Type B pancreatic cell (in vitro differentiated cells): ENCODE data around the gene EIF6. TPM values are rescaled to one million over a fixed set of nuclear protein-coding genes. Genes with fewer than 3 reads are reported as not detected.

ENCODE experiments used
- DNase-seq: peaks from one replicate; pipeline ENCODE4 v3.0.0; 2021; ENCODE audit warnings: mixed read lengths; ENCODE audit not compliant: unreplicated experiment; ENCODE audit errors: extremely low spot score
- H3K27ac Mint-ChIP-seq: 2 replicates; pipeline ENCODE4 v1.8.0; 2021; ENCODE audit warnings: mild to moderate bottlenecking, mixed read lengths
- H3K27me3 Mint-ChIP-seq: 2 replicates; pipeline ENCODE4 v1.8.0; 2021; ENCODE audit warnings: mixed read lengths
- H3K36me3 Mint-ChIP-seq: 2 replicates; pipeline ENCODE4 v1.8.0; 2021; ENCODE audit warnings: mixed read lengths
- H3K4me1 Mint-ChIP-seq: one replicate; pipeline ENCODE4 v1.8.0; 2021; ENCODE audit warnings: mixed read lengths; ENCODE audit not compliant: unreplicated experiment
- H3K4me3 Mint-ChIP-seq: 2 replicates; pipeline ENCODE4 v1.8.0; 2021; ENCODE audit warnings: mild to moderate bottlenecking, mixed read lengths
- H3K9me3 Mint-ChIP-seq: 2 replicates; pipeline ENCODE4 v1.8.0; 2021; ENCODE audit warnings: mixed read lengths
- total RNA-seq: library from RNA; stranded (reverse); gene quantifications from 2 replicates; pipeline ENCODE4 v1.2.1, GENCODE V29; 2021; ENCODE audit warnings: low replicate concordance
- TF ChIP-seq, protein P1 (sequence below): fragments of 200-600 bp; sonication (generic); conservative IDR thresholded peaks from 2 replicates; pipeline ENCODE4 v1.5.0; 2021; ENCODE audit warnings: antibody characterized with exemption, mild to moderate bottlenecking

Gene EIF6
- total RNA-seq, 1 donor from 2014 or later = 124 TPM

DNA sequence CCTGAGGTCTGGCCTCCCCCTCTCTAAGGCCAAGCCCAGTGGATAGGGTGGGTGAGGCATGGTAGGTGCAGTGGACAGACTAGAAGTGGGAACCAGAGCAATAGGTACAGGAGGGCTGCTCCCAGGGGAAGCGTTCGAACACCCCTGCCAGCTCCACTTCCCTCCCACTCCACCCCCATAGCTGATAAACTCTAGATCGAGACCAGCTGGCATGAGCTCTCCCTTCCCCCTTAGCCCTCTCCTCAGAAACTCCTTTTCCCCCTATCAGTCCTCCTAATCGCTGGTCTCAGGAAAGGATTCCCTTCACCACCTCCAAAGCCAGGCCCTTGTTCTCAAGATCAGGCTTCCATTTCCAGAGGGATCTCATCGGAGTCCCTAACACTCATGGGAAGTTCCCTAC lies 13.7 kb upstream of the EIF6 start:
- Mint-ChIP-seq H3K36me3 (no peaks in the 10 kb centered on the region), H3K4me1 (peaks cover 4% of the 10 kb centered on the region), H3K27ac (no peak overlapping the region), H3K27me3 (peaks cover 4% of the 10 kb centered on the region), H3K4me3 (no peak overlapping the region), H3K9me3 (no peaks in the 10 kb centered on the region)
- TF ChIP-seq, protein P1, sequence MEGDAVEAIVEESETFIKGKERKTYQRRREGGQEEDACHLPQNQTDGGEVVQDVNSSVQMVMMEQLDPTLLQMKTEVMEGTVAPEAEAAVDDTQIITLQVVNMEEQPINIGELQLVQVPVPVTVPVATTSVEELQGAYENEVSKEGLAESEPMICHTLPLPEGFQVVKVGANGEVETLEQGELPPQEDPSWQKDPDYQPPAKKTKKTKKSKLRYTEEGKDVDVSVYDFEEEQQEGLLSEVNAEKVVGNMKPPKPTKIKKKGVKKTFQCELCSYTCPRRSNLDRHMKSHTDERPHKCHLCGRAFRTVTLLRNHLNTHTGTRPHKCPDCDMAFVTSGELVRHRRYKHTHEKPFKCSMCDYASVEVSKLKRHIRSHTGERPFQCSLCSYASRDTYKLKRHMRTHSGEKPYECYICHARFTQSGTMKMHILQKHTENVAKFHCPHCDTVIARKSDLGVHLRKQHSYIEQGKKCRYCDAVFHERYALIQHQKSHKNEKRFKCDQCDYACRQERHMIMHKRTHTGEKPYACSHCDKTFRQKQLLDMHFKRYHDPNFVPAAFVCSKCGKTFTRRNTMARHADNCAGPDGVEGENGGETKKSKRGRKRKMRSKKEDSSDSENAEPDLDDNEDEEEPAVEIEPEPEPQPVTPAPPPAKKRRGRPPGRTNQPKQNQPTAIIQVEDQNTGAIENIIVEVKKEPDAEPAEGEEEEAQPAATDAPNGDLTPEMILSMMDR = no peak
- no peak for DNase-seq

DNA sequence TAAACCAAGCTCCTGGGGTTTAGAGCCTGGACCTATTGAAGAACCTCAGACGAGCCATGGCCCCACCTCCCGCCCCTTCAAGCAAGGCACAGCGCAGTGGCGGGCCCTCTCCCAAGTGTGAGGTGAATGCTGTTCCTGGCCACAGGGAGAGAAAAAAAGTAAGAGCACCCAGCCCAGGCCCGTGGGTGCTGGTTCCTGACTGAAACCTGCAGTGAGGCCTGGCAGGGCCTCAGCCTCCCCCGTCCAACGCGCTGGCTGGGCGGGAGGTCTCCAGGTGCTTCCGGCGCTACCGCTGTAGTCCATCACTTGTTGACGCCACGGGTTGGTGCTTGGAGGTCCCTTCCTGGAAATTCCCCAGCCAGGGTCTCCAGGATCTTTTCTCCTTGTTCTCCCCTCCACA lies 13.2 kb upstream of the EIF6 start:
- Mint-ChIP-seq H3K4me1 (peaks cover 4% of the 10 kb centered on the region), H3K27me3 (peaks cover 4% of the 10 kb centered on the region), H3K36me3 (no peaks in the 10 kb centered on the region), H3K27ac (no peak overlapping the region), H3K4me3 (no peak overlapping the region), H3K9me3 (no peaks in the 10 kb centered on the region)
- TF ChIP-seq, protein P1 = no peak
- DNase-seq = no peak

DNA sequence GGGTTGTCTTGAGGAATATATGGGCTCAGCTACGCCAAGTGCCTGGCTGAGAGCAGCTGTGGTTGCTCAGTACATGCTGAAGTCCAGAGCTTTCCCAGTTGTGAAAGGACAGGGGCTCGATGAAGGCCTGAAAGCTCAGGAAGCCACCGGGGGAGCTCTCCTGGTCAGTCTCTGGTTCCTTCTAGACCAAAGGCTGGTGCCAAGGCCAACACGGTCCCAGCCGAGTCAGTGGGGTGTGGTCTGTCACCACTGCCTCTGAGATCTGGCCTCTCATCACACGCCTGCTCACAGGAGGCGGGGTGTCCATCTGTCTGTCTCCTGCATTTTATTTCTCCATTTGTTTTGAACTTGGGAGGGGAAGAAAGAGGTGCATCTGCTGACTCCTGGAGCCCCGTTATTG lies 12.6 kb upstream of the EIF6 start:
- TF ChIP-seq, protein P1 = no peak
- DNase-seq = no peak

DNA sequence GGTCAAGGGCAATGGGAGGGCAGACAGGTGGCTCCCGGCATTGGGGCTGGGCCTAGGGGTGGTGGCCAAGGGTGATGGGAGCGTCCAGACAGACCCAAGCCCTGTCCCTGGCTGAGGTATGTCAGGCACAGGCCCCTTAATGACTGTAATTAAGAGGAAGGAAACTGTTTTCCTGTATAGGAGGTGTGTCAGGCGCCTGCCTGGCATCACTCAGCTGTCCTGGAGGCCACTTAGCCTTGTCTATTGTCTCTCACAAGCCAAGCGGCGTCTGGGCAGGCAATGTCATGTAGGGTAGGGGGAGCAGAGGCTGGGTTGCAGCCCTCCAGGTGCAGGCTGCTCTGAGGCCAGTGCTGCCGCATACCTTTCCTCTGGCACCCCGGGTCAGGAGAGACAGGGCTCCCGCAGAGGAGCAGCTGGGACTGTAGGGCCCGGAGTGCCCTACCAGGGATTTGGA lies 11.6 kb upstream of the EIF6 start:
- Mint-ChIP-seq H3K36me3 (no peaks in the 10 kb centered on the region), H3K4me3 (no peak overlapping the region), H3K27me3 (peaks cover 4% of the 10 kb centered on the region), H3K4me1 (peaks cover 4% of the 10 kb centered on the region), H3K9me3 (no peaks in the 10 kb centered on the region), H3K27ac (no peak overlapping the region)
- no peak for DNase-seq
- TF ChIP-seq, protein P1 = no peak

More for the DNA sequence above, 12.6 kb upstream of the EIF6 start:
- H3K9me3 Mint-ChIP-seq = no peaks in the 10 kb centered on the region
- peaks cover 4% of the 10 kb centered on the region for H3K4me1 Mint-ChIP-seq
- peaks cover 4% of the 10 kb centered on the region for H3K27me3 Mint-ChIP-seq
- H3K4me3 Mint-ChIP-seq = no peak overlapping the region
- H3K27ac Mint-ChIP-seq = no peak overlapping the region
- H3K36me3 Mint-ChIP-seq = no peaks in the 10 kb centered on the region

DNA sequence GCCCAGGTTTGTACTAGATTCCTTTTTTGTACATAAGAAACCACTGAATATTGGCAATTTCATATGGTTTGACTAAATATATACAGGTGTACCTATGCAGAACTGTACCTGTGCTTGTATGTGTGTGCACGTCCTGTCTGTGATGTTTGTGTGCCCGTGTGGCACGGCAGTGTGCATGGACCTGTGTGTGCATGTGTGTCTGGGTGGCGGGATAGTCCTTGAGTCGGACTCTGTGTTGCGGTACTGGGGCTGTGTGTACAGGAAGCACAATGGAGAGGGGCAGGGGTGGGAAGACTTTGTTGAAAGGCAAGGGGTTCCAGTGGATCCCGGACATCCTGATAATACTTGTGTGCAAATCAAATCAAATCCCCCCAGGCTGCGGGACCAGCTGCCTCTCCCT lies 11.1 kb upstream of the EIF6 start:
- H3K9me3 Mint-ChIP-seq = no peaks in the 10 kb centered on the region
- no peak for DNase-seq

More for the DNA sequence above, 11.1 kb upstream of the EIF6 start:
- Mint-ChIP-seq H3K36me3 (no peaks in the 10 kb centered on the region), H3K4me1 (peaks cover 4% of the 10 kb centered on the region), H3K27ac (no peak overlapping the region), H3K27me3 (peaks cover 4% of the 10 kb centered on the region), H3K4me3 (no peak overlapping the region)
- TF ChIP-seq, protein P1 = no peak
